Heart left ventricle (tissue), 13 donors: ENCODE results near the gene FAM120C.

Experiments used
- CTCF ChIP-seq, 12 donors: fragments of 200-600 bp; sonication (generic) in 4 of 12; IDR thresholded peaks; one replicate each; pipeline versions ENCODE4 v1.5.0 to v1.8.0; 2018 to 2022; ENCODE audit warnings: antibody characterized with exemption in 12 of 12, mild to moderate bottlenecking in 5 of 12
- POLR2A ChIP-seq, 2 donors: fragments of 450-650 bp; IDR thresholded peaks; one replicate each; pipeline ENCODE4 v1.6.1; 2017; ENCODE audit warnings: antibody characterized with exemption in 2 of 2, mild to moderate bottlenecking in 2 of 2, moderate library complexity in 2 of 2
- donor health status: ischemic (EF 13 %, LVEDD 7.1; RV severe dilation, severe dysfunction).
- donor health status: DM: no; HTN: yes; CAD: no.
- donor health status: DM: no; HTN: no; CAD: no.
- donor health status: ischemic (EF 25% LVEDD 6.9; RV normal size, moderate dysfunction).
- donor health status: ischemic (EF 25% LVEDD 5.7; RV mildly dilated, moderate dysfunction).
- donor health status: ischemic (EF 35%, LVEDD 5.7; RV mildly dilated, moderate dysfunction).
- donor health status: nonischemic (EF 11% LVEDD 7.7; RV severe dilation, severe dysfunction).
- donor health status: DM: yes; HTN: yes; CAD: no.
- donor health status: PGD.
- donor health status: ischemic (EF 29% LVEDD 5.4; RV normal size, mild dysfunction).
- donor health status: nonischemic (EF 23%, LVEDD 6.1; RV moderate dilation, normal function).

- TF ChIP-seq CTCF (IDR thresholded peaks at IDR 0.05) (no peak), POLR2A (IDR thresholded peaks at IDR 0.05) (no peak)
These were observed 108.2 kb downstream of the FAM120C start for GRCh38 chrX:54074826-54075225.
